Fibroblast of pulmonary artery (primary cell): ENCODE results near the gene FBXO28.

ENCODE experiments used
- DNase-seq: peaks from one replicate; pipeline ENCODE4 v3.0.0-alpha.2; 2010; ENCODE audit warnings: low read depth
- H3K4me3 ChIP-seq: replicated peaks from 2 replicates; pipeline ENCODE4 v1.5.1; 2011; ENCODE audit warnings: low read depth, mild to moderate bottlenecking, control low read depth, low read length, moderate library complexity
- CTCF ChIP-seq: IDR thresholded peaks from 2 replicates; pipeline ENCODE4 v1.5.1; 2011; ENCODE audit warnings: mild to moderate bottlenecking, control low read depth, low read length, inconsistent platforms; ENCODE audit errors: missing control alignments

FBXO28 gene

GRCh38 chr1:224192082-224192788 lies 78.3 kb downstream of the FBXO28 start:
- no peak overlapping the region for H3K4me3 ChIP-seq
- no peak for TF ChIP-seq CTCF
- no peak for DNase-seq

GRCh38 chr1:224193319-224193966 lies 79.5 kb downstream of the FBXO28 start:
- TF ChIP-seq CTCF: no peak
- H3K4me3 ChIP-seq: no peak overlapping the region
- DNase-seq: no peak

GRCh38 chr1:224196813-224197600 lies 83.1 kb downstream of the FBXO28 start:
- H3K4me3 ChIP-seq: no peak overlapping the region
- DNase-seq: no peak
- no peak for TF ChIP-seq CTCF

- DNase-seq: no peak
- no peak for TF ChIP-seq CTCF
- H3K4me3 ChIP-seq: no peak overlapping the region
Measured at GRCh38 chr1:224198572-224198971, 84.7 kb downstream of the FBXO28 start.

GRCh38 chr1:224199679-224200078 lies 85.8 kb downstream of the FBXO28 start:
- no peak for TF ChIP-seq CTCF
- no peak for DNase-seq
- H3K4me3 ChIP-seq: no peak overlapping the region

- no peak for TF ChIP-seq CTCF
- no peak overlapping the region for H3K4me3 ChIP-seq
- no peak for DNase-seq
Measured at GRCh38 chr1:224201383-224201782, 87.5 kb downstream of the FBXO28 start.
